Measurements from ENCODE around the gene EWSR1. TPM values are rescaled to one million over a fixed set of nuclear protein-coding genes. Genes with fewer than 3 reads are reported as not detected.

The EWSR1 gene
- total RNA-seq, 1 experiment from 2014 or later = 462 TPM

DNA sequence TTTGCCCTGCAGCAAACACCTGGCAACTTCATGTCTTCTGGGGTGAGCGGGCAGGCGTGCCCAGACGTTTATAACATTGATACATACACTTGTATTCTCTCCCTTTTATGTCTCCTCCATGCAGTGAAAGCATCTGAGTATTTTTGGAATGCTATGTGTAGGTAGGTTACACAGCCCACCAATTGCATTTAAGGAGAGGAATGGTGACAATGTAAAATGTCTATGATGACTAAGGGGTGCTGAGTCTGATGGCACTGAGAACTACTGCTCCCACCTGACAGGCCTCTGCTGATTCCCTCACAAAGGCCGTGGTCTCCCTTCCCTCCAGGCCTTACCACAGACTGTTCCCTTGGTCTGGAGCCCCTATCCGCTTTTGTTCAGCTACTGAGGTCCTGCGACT is 70.3 kb downstream of the EWSR1 start:
- H3K27me3 ChIP-seq (ENCODE audit: insufficient read depth, low read length) = no peaks in the 10 kb centered on the region
- H3K14ac ChIP-seq (ENCODE audit: insufficient read depth, low read length) = no peak overlapping the region; the same call in 1 of the 2 replicates
- no peak overlapping the region for H2BK5ac ChIP-seq (ENCODE audit: insufficient read length, low read length)
- no peak overlapping the region; a peak in 1 of 7 replicates for H3K27ac Mint-ChIP-seq
- no peaks in the 10 kb centered on the region for H3K4me1 ChIP-seq (ENCODE audit: insufficient read depth, low read length)
- no peak overlapping the region for H3K9ac ChIP-seq (ENCODE audit: extremely low read depth, insufficient read length, low read length)
- TF ChIP-seq, protein P1, sequence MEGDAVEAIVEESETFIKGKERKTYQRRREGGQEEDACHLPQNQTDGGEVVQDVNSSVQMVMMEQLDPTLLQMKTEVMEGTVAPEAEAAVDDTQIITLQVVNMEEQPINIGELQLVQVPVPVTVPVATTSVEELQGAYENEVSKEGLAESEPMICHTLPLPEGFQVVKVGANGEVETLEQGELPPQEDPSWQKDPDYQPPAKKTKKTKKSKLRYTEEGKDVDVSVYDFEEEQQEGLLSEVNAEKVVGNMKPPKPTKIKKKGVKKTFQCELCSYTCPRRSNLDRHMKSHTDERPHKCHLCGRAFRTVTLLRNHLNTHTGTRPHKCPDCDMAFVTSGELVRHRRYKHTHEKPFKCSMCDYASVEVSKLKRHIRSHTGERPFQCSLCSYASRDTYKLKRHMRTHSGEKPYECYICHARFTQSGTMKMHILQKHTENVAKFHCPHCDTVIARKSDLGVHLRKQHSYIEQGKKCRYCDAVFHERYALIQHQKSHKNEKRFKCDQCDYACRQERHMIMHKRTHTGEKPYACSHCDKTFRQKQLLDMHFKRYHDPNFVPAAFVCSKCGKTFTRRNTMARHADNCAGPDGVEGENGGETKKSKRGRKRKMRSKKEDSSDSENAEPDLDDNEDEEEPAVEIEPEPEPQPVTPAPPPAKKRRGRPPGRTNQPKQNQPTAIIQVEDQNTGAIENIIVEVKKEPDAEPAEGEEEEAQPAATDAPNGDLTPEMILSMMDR (conservative IDR thresholded peaks at IDR 0.05) = no peak
- no peak overlapping the region for H3K27ac ChIP-seq (ENCODE audit: insufficient read length, low read depth, low read length)
- no peaks in the 10 kb centered on the region for H4K20me1 ChIP-seq (ENCODE audit: control insufficient read depth, insufficient read depth, insufficient read length)
- no peak overlapping the region for H3K4me3 Mint-ChIP-seq
- no peak for DNase-seq
- no peaks in the 10 kb centered on the region for H3K79me2 ChIP-seq (ENCODE audit: insufficient read depth, low read length)
- no peak overlapping the region for H2AK5ac ChIP-seq (ENCODE audit: insufficient read length, low read length)
- no peak overlapping the region for H3T11ph ChIP-seq (ENCODE audit: low read length)
- H4K5ac ChIP-seq (ENCODE audit: insufficient read length, low read depth, low read length) = no peak overlapping the region
- no peak overlapping the region for H3K4me2 ChIP-seq (ENCODE audit: insufficient read depth, insufficient read length, low read length)
- H3K4me1 Mint-ChIP-seq = no peaks in the 10 kb centered on the region
- H4K91ac ChIP-seq (ENCODE audit: insufficient read length, low read depth, low read length) = no peak overlapping the region
- H4K8ac ChIP-seq (replicated peaks; ENCODE audit: insufficient read length, low read depth, low read length) = no peak overlapping the region
- no peak overlapping the region for H2BK15ac ChIP-seq (ENCODE audit: low read depth, low read length)
- H3K4ac ChIP-seq (ENCODE audit: low read depth, low read length) = no peak overlapping the region
- no peak overlapping the region for H2AFZ ChIP-seq (ENCODE audit: low read length)
- no CpG with 5 or more reads among the region's 6 CpGs for WGBS (ENCODE audit: extremely low coverage, insufficient read length, low lambda C conversion rate)
- peaks cover 27 to 84% (median 60%) of the 10 kb centered on the region in 3 experiments for H3K36me3 Mint-ChIP-seq (ENCODE audit: insufficient read depth in 1 of 3, low read depth in 3 of 3)
- no peak overlapping the region for H3K56ac ChIP-seq (ENCODE audit: insufficient read length, low read depth, low read length)
- H2BK120ac ChIP-seq (ENCODE audit: low read depth, low read length, poor library complexity, severe bottlenecking) = no peak overlapping the region
- no peaks in the 10 kb centered on the region for H3K9me3 Mint-ChIP-seq
- H2BK12ac ChIP-seq (ENCODE audit: insufficient read length, low read depth, low read length) = no peak overlapping the region
- no peaks in the 10 kb centered on the region for H3K79me1 ChIP-seq (ENCODE audit: insufficient read depth, low read depth, low read length, poor library complexity, severe bottlenecking)
- H3K23ac ChIP-seq (ENCODE audit: insufficient read length, low read depth, low read length) = no peak overlapping the region
- no peaks in the 10 kb centered on the region for H3K9me3 ChIP-seq (ENCODE audit: control insufficient read depth, low read depth, low read length)
- no peaks in the 10 kb centered on the region for H3K23me2 ChIP-seq (ENCODE audit: insufficient read length, low read depth, low read length, poor library complexity, severe bottlenecking)
- no peaks in the 10 kb centered on the region for H3K27me3 Mint-ChIP-seq (ENCODE audit: low read depth)
- H2BK20ac ChIP-seq (ENCODE audit: low read depth, low read length, poor library complexity, severe bottlenecking) = no peak overlapping the region
- H3K18ac ChIP-seq (ENCODE audit: insufficient read length, low read depth, low read length) = no peak overlapping the region
